H1 (cell line): ENCODE results near the gene TTC24. TPM values are rescaled to one million over a fixed set of nuclear protein-coding genes. Genes with fewer than 3 reads are reported as not detected.
"Not testable (repeated sequence)": the region's sequence is repeated elsewhere in the genome, so short reads cannot be mapped to it uniquely, and the experiment has no call there.

Experiments
- CTCF ChIA-PET: fragments of 300-600 bp; sonication (Branson Sonifier 250); formaldehyde crosslinking; loops from one replicate; lab custom pipeline; 2021; ENCODE audit not compliant: partially characterized antibody; lab: Charles Lee
- POLR2A ChIA-PET: fragments of 300-600 bp; sonication (Branson Sonifier 250); formaldehyde crosslinking; loops from one replicate; lab custom pipeline; 2021; ENCODE audit warnings: inconsistent platforms; ENCODE audit not compliant: partially characterized antibody; lab: Charles Lee
- DNase-seq, 2 experiments: peaks; one replicate each; pipeline versions ENCODE4 v3.0.0 to v3.0.0-alpha.2; 2010 to 2022; ENCODE audit warnings: low spot score in 2 of 2, low read depth in 1 of 2, mixed read lengths in 1 of 2
- FAIRE-seq: peaks from 2 replicates; lab custom pipeline; 2011; peaks lifted over from hg19 to GRCh38; lab: Jason Lieb, UNC
- H2AFZ ChIP-seq: 2 replicates; pipeline ENCODE4 v1.8.1; 2012; ENCODE audit warnings: low read length, inconsistent platforms
- H2AK5ac ChIP-seq: 2 replicates; pipeline ENCODE4 v1.6.1; 2013; ENCODE audit warnings: low read depth, low read length
- H2BK120ac ChIP-seq: replicated peaks from 2 replicates; pipeline ENCODE3; 2013; ENCODE audit warnings: low read depth, low read length, inconsistent platforms
- H2BK12ac ChIP-seq: 2 replicates; pipeline ENCODE4 v1.6.1; 2013; ENCODE audit warnings: low read depth, low read length
- H2BK15ac ChIP-seq: 2 replicates; pipeline ENCODE4 v1.6.1; 2013; ENCODE audit warnings: low read length
- H2BK20ac ChIP-seq: 2 replicates; pipeline ENCODE4 v1.6.1; 2013; ENCODE audit warnings: low read length
- H2BK5ac ChIP-seq: 2 replicates; pipeline ENCODE4 v1.6.1; 2013; ENCODE audit warnings: low read depth, low read length
- H3K14ac ChIP-seq: 2 replicates; pipeline ENCODE4 v1.6.1; 2013; ENCODE audit warnings: inconsistent platforms; ENCODE audit not compliant: insufficient read length
- H3K18ac ChIP-seq: 2 replicates; pipeline ENCODE4 v1.6.1; 2013; ENCODE audit warnings: low read length; ENCODE audit errors: extremely low read depth
- H3K23ac ChIP-seq: 2 replicates; pipeline ENCODE4 v1.6.1; 2013; ENCODE audit warnings: inconsistent platforms; ENCODE audit not compliant: insufficient read length
- H3K23me2 ChIP-seq: 2 replicates; pipeline ENCODE4 v1.6.1; 2013; ENCODE audit warnings: low read depth, low read length
- H3K27ac ChIP-seq: 2 replicates; pipeline ENCODE4 v1.6.1; 2011; ENCODE audit warnings: low read depth, low read length, inconsistent platforms
- H3K27me3 ChIP-seq, 4 experiments: replicated peaks in 1 of 4; 1 replicate in 1 of 4; 2 replicates in 3 of 4; pipeline versions ENCODE4 v1.6.1 to v1.8.1; 2011 to 2013; ENCODE audit warnings: low read length in 3 of 4, mild to moderate bottlenecking in 3 of 4, inconsistent platforms in 2 of 4, mixed read lengths in 2 of 4, moderate library complexity in 1 of 4; ENCODE audit not compliant: control insufficient read depth in 3 of 4, insufficient read depth in 3 of 4; ENCODE audit errors: extremely low read depth in 1 of 4
- H3K36me3 ChIP-seq, 4 experiments: 2 replicates each; pipeline versions ENCODE4 v1.6.1 to v1.8.1; 2011 to 2013; ENCODE audit warnings: mild to moderate bottlenecking in 4 of 4, low read length in 3 of 4, moderate library complexity in 2 of 4, control low read depth in 1 of 4, inconsistent platforms in 1 of 4; ENCODE audit not compliant: insufficient read depth in 4 of 4, control insufficient read depth in 2 of 4
- H3K4ac ChIP-seq: replicated peaks from 2 replicates; pipeline ENCODE3; 2013; ENCODE audit warnings: low read length, low read depth, mixed read lengths, inconsistent platforms; ENCODE audit not compliant: insufficient read length
- H3K4me1 ChIP-seq, 4 experiments: replicated peaks in 1 of 4; 1 replicate in 1 of 4; 2 replicates in 3 of 4; pipeline versions ENCODE4 v1.6.1 to v1.8.1; 2011 to 2013; ENCODE audit warnings: low read length in 3 of 4, inconsistent platforms in 2 of 4, mixed read lengths in 1 of 4; ENCODE audit not compliant: insufficient read depth in 4 of 4, control insufficient read depth in 3 of 4
- H3K4me2 ChIP-seq, 2 experiments: 2 replicates each; pipeline versions ENCODE4 v1.6.1 to v1.8.1; 2011 to 2013; ENCODE audit warnings: low read depth in 2 of 2, low read length in 2 of 2, control low read depth in 1 of 2, inconsistent platforms in 1 of 2, mild to moderate bottlenecking in 1 of 2; ENCODE audit not compliant: insufficient read depth in 1 of 2
- H3K4me3 ChIP-seq, 4 experiments: fragments of 200-600, 300-600 bp in 1 of 4; sonication (generic), shearing (Covaris generic), sonication (Bioruptor Twin) in 1 of 4; 2 replicates each; pipeline versions ENCODE4 v1.5.1 to v1.8.1; 2011 to 2016; ENCODE audit warnings: low read length in 4 of 4, low read depth in 3 of 4, control low read depth in 2 of 4, inconsistent platforms in 2 of 4, mild to moderate bottlenecking in 2 of 4, mixed read lengths in 1 of 4, moderate library complexity in 1 of 4; ENCODE audit not compliant: insufficient read depth in 2 of 4; ENCODE audit errors: extremely low read depth in 1 of 4
- H3K56ac ChIP-seq: replicated peaks from 2 replicates; pipeline ENCODE3; 2013; ENCODE audit warnings: low read depth, mild to moderate bottlenecking, mixed read lengths, low read length, inconsistent platforms; ENCODE audit not compliant: insufficient read length
- H3K79me1 ChIP-seq: 2 replicates; pipeline ENCODE4 v1.6.1; 2013; ENCODE audit warnings: low read depth, low read length, control low read depth
- H3K79me2 ChIP-seq, 2 experiments: 2 replicates each; pipeline versions ENCODE4 v1.6.1 to v1.8.1; 2012 to 2013; ENCODE audit warnings: low read length in 2 of 2, mild to moderate bottlenecking in 2 of 2, inconsistent platforms in 1 of 2; ENCODE audit not compliant: insufficient read depth in 2 of 2, control insufficient read depth in 1 of 2
- H3K9ac ChIP-seq, 4 experiments: replicated peaks in 1 of 4; 1 replicate in 1 of 4; 2 replicates in 3 of 4; pipeline versions ENCODE4 v1.6.1 to v1.8.1; 2011 to 2013; ENCODE audit warnings: low read depth in 3 of 4, low read length in 3 of 4, control low read depth in 2 of 4, mild to moderate bottlenecking in 2 of 4, moderate library complexity in 2 of 4, inconsistent platforms in 1 of 4; ENCODE audit errors: extremely low read depth in 1 of 4
- H3K9me3 ChIP-seq, 2 experiments: 2 replicates each; pipeline versions ENCODE4 v1.6.1 to v1.8.1; 2012 to 2013; ENCODE audit warnings: mild to moderate bottlenecking in 2 of 2, moderate library complexity in 2 of 2, control low read depth in 1 of 2, inconsistent platforms in 1 of 2, low read depth in 1 of 2, low read length in 1 of 2, mixed read lengths in 1 of 2; ENCODE audit not compliant: insufficient read depth in 2 of 2
- H4K20me1 ChIP-seq, 2 experiments: replicated peaks in 1 of 2; 2 replicates each; pipeline versions ENCODE3 to v1.8.1; 2011 to 2013; ENCODE audit warnings: inconsistent platforms in 2 of 2, low read length in 2 of 2, mild to moderate bottlenecking in 1 of 2; ENCODE audit not compliant: insufficient read depth in 2 of 2, control insufficient read depth in 1 of 2
- H4K5ac ChIP-seq: 2 replicates; pipeline ENCODE4 v1.6.1; 2013; ENCODE audit warnings: low read length, low read depth, mixed read lengths, inconsistent platforms; ENCODE audit not compliant: insufficient read length
- H4K8ac ChIP-seq: 2 replicates; pipeline ENCODE4 v1.8.0; 2013; ENCODE audit warnings: mild to moderate bottlenecking, moderate library complexity, low read length, inconsistent platforms; ENCODE audit not compliant: insufficient read depth; ENCODE audit errors: extremely low read depth
- H4K91ac ChIP-seq: replicated peaks from 2 replicates; pipeline ENCODE3; 2013; ENCODE audit warnings: low read length, mixed read lengths, inconsistent platforms; ENCODE audit not compliant: insufficient read length
- WGBS, 2 experiments: shearing (Covaris generic) in 1 of 2; methylation state at CpG; one replicate each; pipeline versions ENCODE4 v1.1.6 to v1.1.7; 2013 to 2015; ENCODE audit warnings: low lambda C conversion rate in 2 of 2, mixed read lengths in 2 of 2, inconsistent platforms in 1 of 2, low coverage in 1 of 2, missing lambda C conversion rate in 1 of 2; ENCODE audit not compliant: insufficient replicate concordance in 2 of 2, insufficient coverage in 1 of 2, insufficient read length in 1 of 2; ENCODE audit errors: extremely low coverage in 1 of 2, missing lambda C conversion rate in 1 of 2; 5-methylcytosine and 5-hydroxymethylcytosine counted together
- polyA plus RNA-seq, 7 experiments: library from polyadenylated mRNA; depleted of rRNA in 3 of 7; stranded (reverse) in 5 of 7; unstranded in 2 of 7; fragments of >200 nt in 5 of 7; fragments of 200-250 nt in 2 of 7; gene quantifications; 1 replicate in 5 of 7; 2 replicates in 1 of 7; 4 replicates in 1 of 7; pipeline versions ENCODE4 v1.2.1 to v1.2.3, GENCODE V29; 2011 to 2013; ENCODE audit warnings: missing spikeins in 2 of 7, mixed read lengths in 2 of 7
- total RNA-seq: library from RNA; stranded (reverse); fragmentation: NEBNext Ultra II Directional; extraction: Animal tissue kit (Norgen Biotek cat#: 25700); gene quantifications from 2 replicates; pipeline ENCODE4 v1.2.1, GENCODE V29; 2021

The TTC24 gene
- total and polyA plus RNA-seq, 2 of the 8 experiments (the other 6 are each of a cell fraction or from before 2014, with no cell fraction given) = 0.08 TPM; not detected in 1

GRCh38 chr1:156607344-156607743 lies 27.8 kb downstream of the TTC24 start:
- H2BK5ac ChIP-seq, H3K27ac ChIP-seq, H3K79me1 ChIP-seq, H3K23ac ChIP-seq, H3K4ac ChIP-seq, H3K27me3 ChIP-seq, H3K4me3 ChIP-seq, H2BK15ac ChIP-seq, DNase-seq, H3K23me2 ChIP-seq, H4K8ac ChIP-seq, H2AFZ ChIP-seq, H3K4me2 ChIP-seq, H3K79me2 ChIP-seq, H3K56ac ChIP-seq, H3K9me3 ChIP-seq, H3K18ac ChIP-seq, H2AK5ac ChIP-seq, H4K5ac ChIP-seq, H3K14ac ChIP-seq, H3K9ac ChIP-seq, H3K4me1 ChIP-seq, POLR2A ChIA-PET, H4K20me1 ChIP-seq, H2BK20ac ChIP-seq, CTCF ChIA-PET, H2BK120ac ChIP-seq, H2BK12ac ChIP-seq, FAIRE-seq, H3K36me3 ChIP-seq, H4K91ac ChIP-seq: not testable (repeated sequence)
- 92% methylated on average over 4 of the region's 4 CpGs; no CpG with 5 or more reads in 1 of the 2 experiments for WGBS, 2 experiments
